ENCODE results near the gene GPR137.

Gene GPR137

DNA sequence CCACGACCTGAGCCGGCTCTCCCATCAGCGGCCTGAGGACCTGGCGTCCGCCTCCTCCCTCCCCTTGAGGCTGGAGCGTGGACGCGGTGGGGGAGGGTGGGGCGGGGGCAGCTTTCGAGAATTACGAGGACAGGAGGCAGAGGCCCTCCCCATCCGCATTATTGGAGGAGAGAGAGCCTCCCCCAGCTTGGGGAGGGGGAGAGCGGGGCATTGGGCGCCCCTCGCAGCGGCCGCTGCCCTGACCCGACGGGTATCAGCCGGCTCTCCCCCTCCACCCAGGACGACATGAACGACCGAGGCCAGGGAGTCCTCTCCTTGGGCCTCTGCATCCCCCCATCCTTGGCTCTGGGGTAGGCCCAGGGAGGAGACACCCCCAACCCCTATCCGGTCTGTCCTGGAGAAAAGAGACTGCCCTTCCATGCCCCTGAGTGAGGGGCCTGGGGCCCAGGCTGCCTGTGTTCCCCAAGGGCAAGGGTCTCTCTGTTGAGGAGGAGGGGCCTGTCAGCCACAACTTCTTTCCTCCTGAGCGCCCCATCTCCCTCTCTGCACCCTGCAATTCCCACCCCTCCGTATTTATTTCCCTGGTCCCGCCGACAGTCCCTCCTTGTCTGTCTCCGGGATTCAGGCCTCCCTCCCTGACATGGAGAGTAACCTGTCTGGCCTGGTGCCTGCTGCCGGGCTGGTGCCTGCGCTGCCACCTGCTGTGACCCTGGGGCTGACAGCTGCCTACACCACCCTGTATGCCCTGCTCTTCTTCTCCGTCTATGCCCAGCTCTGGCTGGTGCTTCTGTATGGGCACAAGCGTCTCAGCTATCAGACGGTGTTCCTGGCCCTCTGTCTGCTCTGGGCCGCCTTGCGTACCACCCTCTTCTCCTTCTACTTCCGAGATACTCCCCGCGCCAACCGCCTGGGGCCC lies 495 bp downstream of the GPR137 start:
- no peak for DNase-seq (ENCODE audit: low read depth in 2 of 2)

GRCh38 chr11:64286801-64287159 lies 1.1 kb downstream of the GPR137 start:
- DNase-seq (ENCODE audit: low read depth in 2 of 2), result no peak

DNA sequence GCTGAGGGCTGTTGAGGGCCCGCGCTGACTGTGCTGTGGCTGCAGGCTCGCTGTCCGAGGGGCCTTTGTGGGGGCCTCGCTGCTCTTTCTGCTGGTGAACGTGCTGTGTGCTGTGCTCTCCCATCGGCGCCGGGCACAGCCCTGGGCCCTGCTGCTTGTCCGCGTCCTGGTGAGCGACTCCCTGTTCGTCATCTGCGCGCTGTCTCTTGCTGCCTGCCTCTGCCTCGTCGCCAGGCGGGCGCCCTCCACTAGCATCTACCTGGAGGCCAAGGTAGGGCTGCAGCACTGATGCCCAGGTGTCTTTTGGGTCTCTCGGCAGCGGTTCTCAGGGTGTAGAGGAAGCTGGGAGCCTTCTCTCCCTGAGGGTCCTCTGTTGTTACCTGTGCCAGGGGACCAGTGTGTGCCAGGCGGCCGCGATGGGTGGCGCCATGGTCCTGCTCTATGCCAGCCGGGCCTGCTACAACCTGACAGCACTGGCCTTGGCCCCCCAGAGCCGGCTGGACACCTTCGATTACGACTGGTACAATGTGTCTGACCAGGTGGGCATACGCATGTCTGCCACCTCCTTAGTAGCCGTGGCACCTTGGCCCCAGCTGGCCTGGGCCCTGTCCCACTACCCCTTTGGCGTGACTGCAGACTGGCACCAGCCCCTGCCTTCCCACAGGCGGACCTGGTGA lies 2.2 kb downstream of the GPR137 start:
- DNase-seq (ENCODE audit: low read depth in 2 of 2), result no peak

DNA sequence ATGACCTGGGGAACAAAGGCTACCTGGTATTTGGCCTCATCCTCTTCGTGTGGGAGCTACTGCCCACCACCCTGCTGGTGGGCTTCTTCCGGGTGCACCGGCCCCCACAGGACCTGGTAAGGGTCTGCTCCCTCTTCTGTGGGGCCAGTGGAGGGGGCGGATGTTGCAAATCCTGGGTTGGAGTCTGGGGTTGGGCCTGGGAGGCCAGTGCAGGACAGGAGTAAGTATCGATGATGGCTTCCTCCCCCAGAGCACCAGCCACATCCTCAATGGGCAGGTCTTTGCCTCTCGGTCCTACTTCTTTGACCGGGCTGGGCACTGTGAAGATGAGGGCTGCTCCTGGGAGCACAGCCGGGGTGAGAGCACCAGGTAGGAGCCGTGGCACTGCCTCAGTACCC lies 2.7 kb downstream of the GPR137 start:
- no peak for DNase-seq (ENCODE audit: low read depth in 2 of 2)

DNA sequence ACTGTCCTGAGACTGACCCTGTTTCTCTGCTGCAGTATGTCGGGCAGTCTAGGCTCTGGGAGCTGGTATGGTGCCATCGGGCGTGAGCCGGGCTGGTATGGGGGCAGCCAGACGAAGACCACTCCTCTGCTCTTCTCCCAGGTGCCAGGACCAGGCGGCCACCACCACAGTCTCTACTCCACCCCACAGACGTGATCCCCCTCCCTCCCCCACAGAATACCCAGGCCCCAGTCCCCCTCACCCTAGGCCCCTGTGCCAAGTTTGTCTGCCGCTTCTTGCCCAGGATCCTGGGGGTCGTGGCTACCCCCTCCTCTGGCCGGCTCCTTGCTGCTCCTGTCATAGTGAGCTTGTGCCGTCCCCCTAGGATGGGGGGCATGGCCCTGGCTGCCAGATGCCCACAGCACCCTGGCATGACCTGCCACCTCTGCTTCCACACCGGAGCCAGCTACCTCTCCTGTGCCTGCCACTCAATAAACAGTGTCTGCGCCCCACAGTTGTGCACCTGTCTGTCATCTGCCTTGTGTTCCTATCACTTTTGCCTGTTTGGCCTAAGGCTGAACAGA lies 3.4 kb downstream of the GPR137 start:
- no peak for DNase-seq (ENCODE audit: low read depth in 2 of 2)

- no peak for DNase-seq (ENCODE audit: low read depth in 2 of 2)
These were observed 5.0 kb downstream of the GPR137 start for GRCh38 chr11:64290352-64291261.

GRCh38 chr11:64291262-64291751 lies 5.7 kb downstream of the GPR137 start, which contains the start of gene KCNK4:
Gene KCNK4, plus strand, starts transcription at chr11:64291302. Its CDS starts 1,717 bp downstream, at chr11:64293019.
- no peak for DNase-seq (ENCODE audit: low read depth in 2 of 2)

- DNase-seq (ENCODE audit: low read depth in 2 of 2), result no peak
These were observed 6.3 kb downstream of the GPR137 start for GRCh38 chr11:64291752-64292459.

DNA sequence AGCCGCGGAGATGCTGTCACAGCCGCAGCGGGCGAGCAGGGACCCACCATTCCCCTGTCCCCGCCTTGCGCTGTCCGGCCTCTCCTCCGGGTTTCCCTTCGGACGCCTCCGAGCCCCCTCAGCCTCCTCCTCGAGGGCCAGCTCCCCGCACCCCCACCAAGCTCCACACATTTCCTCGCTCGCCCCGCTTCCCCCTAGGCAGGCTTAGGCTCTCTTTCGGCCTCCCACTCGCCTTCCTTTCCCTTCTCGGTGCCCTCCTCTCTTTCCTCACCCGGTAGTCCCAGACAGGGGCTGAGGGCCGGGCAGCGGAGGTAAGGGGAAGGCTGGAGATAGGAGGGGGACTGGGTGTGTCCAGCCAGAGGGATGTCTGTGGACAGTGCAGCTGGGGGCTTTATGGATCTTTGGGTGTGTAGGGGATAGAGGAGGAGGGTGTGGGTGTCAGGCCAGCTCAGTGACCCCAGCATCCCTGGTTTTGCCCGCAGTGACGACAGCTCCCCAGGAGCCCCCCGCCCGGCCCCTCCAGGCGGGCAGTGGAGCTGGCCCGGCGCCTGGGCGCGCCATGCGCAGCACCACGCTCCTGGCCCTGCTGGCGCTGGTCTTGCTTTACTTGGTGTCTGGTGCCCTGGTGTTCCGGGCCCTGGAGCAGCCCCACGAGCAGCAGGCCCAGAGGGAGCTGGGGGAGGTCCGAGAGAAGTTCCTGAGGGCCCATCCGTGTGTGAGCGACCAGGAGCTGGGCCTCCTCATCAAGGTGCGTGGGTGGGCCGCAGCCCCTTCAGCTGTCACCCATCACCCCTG lies 7.0 kb downstream of the GPR137 start:
- no peak for DNase-seq (ENCODE audit: low read depth in 2 of 2)

DNA sequence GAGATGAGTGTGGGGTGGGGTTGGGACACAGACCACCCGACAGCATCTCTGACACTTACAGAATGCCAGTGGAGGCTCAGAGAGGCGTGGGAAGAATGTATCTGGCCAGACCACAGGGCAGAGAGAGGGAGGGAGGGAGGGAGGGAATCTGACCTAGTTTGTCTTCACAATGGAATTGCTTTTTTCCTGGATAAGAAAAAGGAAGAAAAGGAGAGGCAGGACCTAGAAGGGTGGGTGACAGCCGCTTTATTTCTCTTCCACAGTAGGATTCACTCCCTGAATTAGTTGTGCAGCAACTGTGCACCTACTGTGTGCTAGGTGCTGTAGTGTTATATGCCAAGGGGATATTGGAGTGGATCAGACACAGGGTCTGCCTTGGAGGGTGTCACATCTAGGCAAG lies 9.1 kb downstream of the GPR137 start:
- no peak for DNase-seq (ENCODE audit: low read depth in 2 of 2)

GRCh38 chr11:64295760-64296159 lies 10.1 kb downstream of the GPR137 start:
- DNase-seq (ENCODE audit: low read depth in 2 of 2), result no peak

DNA sequence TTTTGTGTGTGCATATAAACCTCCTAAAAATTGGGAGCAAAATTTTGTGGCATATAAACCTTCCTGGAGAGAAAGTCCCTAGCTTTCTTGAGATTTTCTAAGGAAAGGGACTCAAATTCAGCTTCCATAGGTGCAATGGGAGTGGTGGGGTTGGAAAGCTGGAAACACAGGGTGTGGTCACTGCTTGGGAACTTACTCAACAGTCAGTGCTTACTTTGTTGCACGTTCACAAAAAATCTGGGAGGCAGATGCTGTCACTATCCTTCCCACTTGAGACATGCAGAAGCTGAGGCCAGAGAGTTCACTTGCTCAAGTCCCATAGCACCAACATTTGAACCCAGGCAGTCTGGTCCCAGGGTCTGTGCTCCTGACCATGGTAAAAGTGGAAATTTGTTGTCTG lies 10.6 kb downstream of the GPR137 start:
- DNase-seq (ENCODE audit: low read depth in 2 of 2), result no peak

DNA sequence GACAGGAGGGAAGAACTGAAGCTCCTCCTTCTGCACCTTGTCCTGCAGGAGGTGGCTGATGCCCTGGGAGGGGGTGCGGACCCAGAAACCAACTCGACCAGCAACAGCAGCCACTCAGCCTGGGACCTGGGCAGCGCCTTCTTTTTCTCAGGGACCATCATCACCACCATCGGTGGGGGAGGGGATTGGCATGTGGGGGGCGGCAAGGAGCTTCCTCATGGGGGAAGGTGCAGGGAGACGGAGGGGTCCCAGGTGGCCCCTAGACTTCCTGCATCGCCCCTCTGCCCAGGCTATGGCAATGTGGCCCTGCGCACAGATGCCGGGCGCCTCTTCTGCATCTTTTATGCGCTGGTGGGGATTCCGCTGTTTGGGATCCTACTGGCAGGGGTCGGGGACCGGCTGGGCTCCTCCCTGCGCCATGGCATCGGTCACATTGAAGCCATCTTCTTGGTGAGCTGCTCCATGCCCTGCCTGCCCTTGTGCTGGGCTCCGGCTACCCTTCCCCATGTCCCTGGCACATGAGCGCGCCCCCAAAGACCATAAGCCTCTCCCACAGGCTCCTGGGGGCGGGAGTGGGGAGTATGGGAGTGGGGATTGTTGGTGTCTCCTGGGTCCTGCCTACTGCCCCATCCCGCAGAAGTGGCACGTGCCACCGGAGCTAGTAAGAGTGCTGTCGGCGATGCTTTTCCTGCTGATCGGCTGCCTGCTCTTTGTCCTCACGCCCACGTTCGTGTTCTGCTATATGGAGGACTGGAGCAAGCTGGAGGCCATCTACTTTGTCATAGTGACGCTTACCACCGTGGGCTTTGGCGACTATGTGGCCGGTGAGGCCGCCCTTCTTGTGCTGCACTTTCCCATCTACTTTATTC lies 11.4 kb downstream of the GPR137 start:
- DNase-seq (ENCODE audit: low read depth in 2 of 2), result no peak

GRCh38 chr11:64297699-64298358 lies 12.2 kb downstream of the GPR137 start:
- no peak for DNase-seq (ENCODE audit: low read depth in 2 of 2)

DNA sequence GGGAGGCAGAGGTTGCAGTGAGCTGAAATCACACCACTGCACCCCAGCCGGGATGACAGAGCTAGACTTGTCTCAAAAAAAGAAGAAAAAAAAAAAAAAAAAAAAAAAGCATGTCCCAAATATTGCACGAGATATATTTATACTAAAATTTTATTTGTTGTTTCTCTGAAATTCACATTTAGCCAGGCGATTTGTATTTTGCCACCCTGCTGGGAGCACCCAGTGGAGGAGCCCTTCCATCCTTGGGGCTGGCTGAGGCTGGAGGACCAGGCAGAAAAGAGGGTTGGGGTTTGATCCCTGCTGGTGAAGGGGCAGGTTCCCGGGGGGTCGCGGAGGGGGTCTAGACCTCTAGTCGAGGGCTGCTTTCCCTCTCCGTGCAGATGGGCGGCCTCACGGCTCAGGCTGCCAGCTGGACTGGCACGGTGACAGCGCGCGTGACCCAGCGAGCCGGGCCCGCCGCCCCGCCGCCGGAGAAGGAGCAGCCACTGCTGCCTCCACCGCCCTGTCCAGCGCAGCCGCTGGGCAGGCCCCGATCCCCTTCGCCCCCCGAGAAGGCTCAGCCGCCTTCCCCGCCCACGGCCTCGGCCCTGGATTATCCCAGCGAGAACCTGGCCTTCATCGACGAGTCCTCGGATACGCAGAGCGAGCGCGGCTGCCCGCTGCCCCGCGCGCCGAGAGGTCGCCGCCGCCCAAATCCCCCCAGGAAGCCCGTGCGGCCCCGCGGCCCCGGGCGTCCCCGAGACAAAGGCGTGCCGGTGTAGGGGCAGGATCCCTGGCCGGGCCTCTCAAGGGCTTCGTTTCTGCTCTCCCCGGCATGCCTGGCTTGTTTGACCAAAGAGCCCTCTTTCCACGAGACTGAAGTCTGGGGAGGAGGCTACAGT lies 13.6 kb downstream of the GPR137 start:
- no peak for DNase-seq (ENCODE audit: low read depth in 2 of 2)

DNA sequence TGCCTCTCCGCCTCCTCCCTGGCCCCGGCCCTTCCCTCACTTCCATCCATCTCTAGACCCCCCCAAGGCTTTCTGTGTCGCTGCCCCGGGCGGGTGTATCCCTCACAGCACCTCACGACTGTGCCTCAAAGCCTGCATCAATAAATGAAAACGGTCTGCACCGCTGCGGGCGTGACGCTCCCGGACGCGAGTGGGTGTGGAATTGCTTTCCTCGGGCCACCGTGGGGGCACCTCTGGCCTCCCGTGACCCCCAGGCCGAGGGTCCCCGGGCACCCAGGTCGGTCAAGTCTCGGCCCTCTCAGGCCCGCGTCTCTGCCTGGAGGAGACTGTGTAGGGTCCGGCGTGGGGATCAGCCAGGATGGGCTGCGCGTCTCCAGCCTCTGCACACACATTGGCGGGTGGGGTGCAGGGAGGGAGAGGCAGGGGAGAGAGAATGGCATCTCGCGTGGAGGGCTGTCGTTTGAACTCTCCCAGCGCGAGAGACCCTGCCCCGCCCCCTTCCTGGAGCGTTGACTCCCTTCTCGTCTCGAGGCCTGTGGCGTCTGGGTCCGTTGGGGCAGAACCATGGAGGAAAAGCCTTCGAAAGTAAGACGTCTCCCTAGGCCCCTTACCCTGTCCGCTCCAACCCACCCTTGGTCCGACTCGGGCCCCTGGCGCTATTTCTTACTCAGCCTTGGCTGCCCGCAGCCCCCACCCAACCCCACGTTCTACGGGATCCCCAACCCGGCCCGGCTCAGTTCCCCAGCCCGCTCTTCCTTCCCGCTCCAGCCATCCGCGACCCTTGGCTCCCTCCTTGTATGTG lies 14.4 kb downstream of the GPR137 start, which contains the start of gene CATSPERZ:
CATSPERZ (plus strand) TSS at position 512 of the 802 bp plus-strand sequence; CDS start at position 565, 53 bp downstream.
- DNase-seq (ENCODE audit: low read depth in 2 of 2), result no peak
